Liver (tissue), 9 donors: ENCODE data around the gene ARFGAP2. TPM values are rescaled to one million over a fixed set of nuclear protein-coding genes. Genes with fewer than 3 reads are reported as not detected.

Experiments used
- DNase-seq: peaks from one replicate; pipeline ENCODE4 v3.0.0-alpha.2; 2017; ENCODE audit warnings: low spot score
- H3K27ac ChIP-seq, 2 donors: one replicate each; pipeline ENCODE4 v1.7.0; 2013; ENCODE audit warnings: inconsistent platforms in 2 of 2, low read length in 2 of 2, control low read depth in 1 of 2, low read depth in 1 of 2, mild to moderate bottlenecking in 1 of 2
- H3K27me3 ChIP-seq, 4 donors: one replicate each; pipeline versions ENCODE4 v1.6.1 to v1.7.0; 2013; ENCODE audit warnings: low read length in 3 of 4, inconsistent platforms in 1 of 4, mild to moderate bottlenecking in 1 of 4, moderate library complexity in 1 of 4; ENCODE audit not compliant: control insufficient read depth in 4 of 4, insufficient read depth in 4 of 4
- H3K36me3 ChIP-seq, 4 donors: one replicate each; pipeline versions ENCODE4 v1.6.1 to v1.7.0; 2013; ENCODE audit warnings: low read length in 3 of 4, mild to moderate bottlenecking in 3 of 4, low read depth in 1 of 4, moderate library complexity in 1 of 4; ENCODE audit not compliant: control insufficient read depth in 4 of 4, insufficient read depth in 3 of 4
- H3K4me1 ChIP-seq, 4 donors: one replicate each; pipeline versions ENCODE4 v1.6.1 to v1.7.0; 2013; ENCODE audit warnings: low read length in 3 of 4, mild to moderate bottlenecking in 3 of 4, moderate library complexity in 1 of 4; ENCODE audit not compliant: control insufficient read depth in 4 of 4, insufficient read depth in 4 of 4
- H3K4me3 ChIP-seq, 3 donors: one replicate each; pipeline versions ENCODE4 v1.6.1 to v1.7.0; 2013; ENCODE audit warnings: low read length in 3 of 3, control low read depth in 1 of 3, low read depth in 1 of 3, mild to moderate bottlenecking in 1 of 3
- H3K9ac ChIP-seq, 2 donors: one replicate each; pipeline ENCODE4 v1.7.0; 2013; ENCODE audit warnings: low read length in 2 of 2, mild to moderate bottlenecking in 2 of 2, moderate library complexity in 2 of 2, control low read depth in 1 of 2, low read depth in 1 of 2
- H3K9me3 ChIP-seq, 4 donors: one replicate each; pipeline versions ENCODE4 v1.6.1 to v1.7.0; 2013; ENCODE audit warnings: low read length in 3 of 4; ENCODE audit not compliant: control insufficient read depth in 4 of 4
- ATF3 ChIP-seq: IDR thresholded peaks from 2 replicates; pipeline ENCODE4 v1.6.1; 2016; ENCODE audit warnings: antibody characterized with exemption
- CTCF ChIP-seq: fragments of 150-350 bp; IDR thresholded peaks from 2 replicates; pipeline ENCODE4 v1.5.1; 2017; ENCODE audit warnings: improper control_type of control experiment, low read depth, low read length; ENCODE audit not compliant: missing input control
- EGR1 ChIP-seq, 2 donors: IDR thresholded peaks; 2 replicates each; pipeline ENCODE4 v1.6.1; 2016 to 2018; ENCODE audit warnings: antibody characterized with exemption in 2 of 2, low read depth in 2 of 2
- FOXA1 ChIP-seq: IDR thresholded peaks from 2 replicates; pipeline ENCODE4 v1.6.1; 2016; ENCODE audit warnings: antibody characterized with exemption
- FOXA2 ChIP-seq: IDR thresholded peaks from 2 replicates; pipeline ENCODE4 v1.6.1; 2016; ENCODE audit warnings: antibody characterized with exemption
- GABPA ChIP-seq, 2 donors: IDR thresholded peaks in 1 of 2; conservative IDR thresholded peaks in 1 of 2; 2 replicates each; pipeline ENCODE4 v1.6.1; 2016; ENCODE audit warnings: antibody characterized with exemption in 2 of 2, mild to moderate bottlenecking in 1 of 2, moderate library complexity in 1 of 2
- HNF4A ChIP-seq, 2 donors: conservative IDR thresholded peaks; 2 replicates each; pipeline ENCODE4 v1.6.1; 2016; ENCODE audit warnings: antibody characterized with exemption in 2 of 2, mild to moderate bottlenecking in 2 of 2
- HNF4G ChIP-seq: IDR thresholded peaks from 2 replicates; pipeline ENCODE4 v1.6.1; 2016; ENCODE audit warnings: antibody characterized with exemption
- JUND ChIP-seq, 2 donors: IDR thresholded peaks; 2 replicates each; pipeline ENCODE4 v1.6.1; 2016; ENCODE audit warnings: antibody characterized with exemption in 2 of 2
- MAX ChIP-seq: IDR thresholded peaks from 2 replicates; pipeline ENCODE4 v1.6.1; 2016; ENCODE audit warnings: antibody characterized with exemption
- NR2F2 ChIP-seq: IDR thresholded peaks from 2 replicates; pipeline ENCODE4 v1.6.1; 2016; ENCODE audit warnings: antibody characterized with exemption
- RAD21 ChIP-seq, 2 donors: IDR thresholded peaks; 2 replicates each; pipeline ENCODE4 v1.6.1; 2016; ENCODE audit warnings: antibody characterized with exemption in 2 of 2, mild to moderate bottlenecking in 2 of 2
- REST ChIP-seq: IDR thresholded peaks from 2 replicates; pipeline ENCODE4 v1.6.1; 2016; ENCODE audit warnings: antibody characterized with exemption, mild to moderate bottlenecking
- RXRA ChIP-seq, 2 donors: IDR thresholded peaks; 2 replicates each; pipeline ENCODE4 v1.6.1; 2017 to 2018; ENCODE audit warnings: antibody characterized with exemption in 2 of 2, mild to moderate bottlenecking in 1 of 2
- SP1 ChIP-seq: IDR thresholded peaks from 2 replicates; pipeline ENCODE4 v1.6.1; 2018; ENCODE audit warnings: antibody characterized with exemption, mild to moderate bottlenecking
- TAF1 ChIP-seq: conservative IDR thresholded peaks from 2 replicates; pipeline ENCODE4 v1.6.1; 2016; ENCODE audit warnings: antibody characterized with exemption, mild to moderate bottlenecking
- YY1 ChIP-seq: IDR thresholded peaks from 2 replicates; pipeline ENCODE4 v1.6.1; 2016; ENCODE audit warnings: antibody characterized with exemption, mild to moderate bottlenecking
- ZBTB33 ChIP-seq: IDR thresholded peaks from 2 replicates; pipeline ENCODE4 v1.6.1; 2016; ENCODE audit warnings: antibody characterized with exemption
- WGBS: extraction: QIAGEN DNeasy Blood & Tissue Kit; methylation state at CpG from one replicate; pipeline ENCODE4 v1.1.7; 2013; 5-methylcytosine and 5-hydroxymethylcytosine counted together
- polyA plus RNA-seq, 2 donors: library from polyadenylated mRNA; stranded (reverse) in 1 of 2; unstranded in 1 of 2; fragments of 200-250 nt in 1 of 2; fragments of >200 nt in 1 of 2; fragmentation: Nextera tagmentation in 1 of 2; extraction: Ambion mirVana in 1 of 2; gene quantifications; one replicate each; pipeline versions ENCODE4 v1.2.1 to v1.2.3, GENCODE V29; 2013 to 2015
- total RNA-seq, 2 donors: library from RNA; depleted of rRNA; stranded (reverse); fragments of >200 nt; gene quantifications; one replicate each; pipeline ENCODE4 v1.2.3, GENCODE V29; 2014
- donor health status: healthy.
- donor health status: healthy.
- donor health status: healthy.
- donor health status: healthy.
- donor health status: healthy.

Gene ARFGAP2
- total RNA-seq (100 to 1,000 TPM in 1 of 2 donors, 10 to 100 TPM in 1; 61.1 to 163 TPM), polyA plus RNA-seq (10 to 100 TPM; 37.3 to 44.9 TPM)

GRCh38 chr11:47176328-47177228 lies at the start of gene ARFGAP2:
Gene ARFGAP2, minus strand, starts transcription at chr11:47176879. Its CDS starts 26 bp downstream, at chr11:47176853.
- peaks cover 6 to 20% (median 17%) of the 10 kb centered on the region in 4 donors for H3K36me3 ChIP-seq
- peak within 1 kb of the TSS; percentile 94 to 99 for H3K27ac ChIP-seq
- H3K4me3 ChIP-seq: peak within 1 kb of the TSS; percentile 80 to 92 (median 88)
- no peaks in the 10 kb centered on the region for H3K27me3 ChIP-seq
- peak; percentile 95 for DNase-seq
- H3K9ac ChIP-seq: peak within 1 kb of the TSS; percentile 95 to 97
- peaks cover 14 to 77% (median 62%) of the 10 kb centered on the region in 4 donors for H3K4me1 ChIP-seq
- no peak for TF ChIP-seq JUND (IDR thresholded peaks at IDR 0.05)
- peak in 1 of 2 donors; percentile 32 for TF ChIP-seq GABPA (IDR thresholded peaks at IDR 0.05 in 1 of 2, conservative IDR thresholded peaks at IDR 0.05 in 1 of 2)
- TF ChIP-seq HNF4G: no peak
- no peak for TF ChIP-seq ATF3
- no peak for TF ChIP-seq ZBTB33
- peak; percentile 0 for TF ChIP-seq MAX
- TF ChIP-seq FOXA1: no peak
- no peak for TF ChIP-seq FOXA2
- peak in 1 of 2 donors; percentile 26 for TF ChIP-seq RXRA (IDR thresholded peaks at IDR 0.05)
- TF ChIP-seq YY1: peak; percentile 98
- no peak for TF ChIP-seq CTCF
- TF ChIP-seq SP1: peak; percentile 63
- TF ChIP-seq HNF4A (conservative IDR thresholded peaks at IDR 0.05): no peak
- no peak for TF ChIP-seq NR2F2
- TF ChIP-seq RAD21 (IDR thresholded peaks at IDR 0.05): no peak
- peak in 1 of 2 donors; percentile 59 for TF ChIP-seq EGR1 (IDR thresholded peaks at IDR 0.05; ENCODE audit: low read depth in 2 of 2)
- peak; percentile 46 for TF ChIP-seq REST
- TF ChIP-seq TAF1: no peak
- under 1% methylated on average over 89 of the region's 89 CpGs for WGBS
- H3K9me3 ChIP-seq: no peaks in the 10 kb centered on the region
